Spleen (tissue), 11 donors: ENCODE results near the gene RNF166. TPM values are rescaled to one million over a fixed set of nuclear protein-coding genes. Genes with fewer than 3 reads are reported as not detected.

Source experiments
- DNase-seq: peaks from one replicate; pipeline ENCODE4 v3.0.0-alpha.2; 2020
- H3K27ac ChIP-seq, 8 donors: fragments of 200-600 bp; sonication (generic) in 7 of 8; 1 replicate in 4 of 8; 2 replicates in 4 of 8; pipeline versions ENCODE4 v1.5.0 to v1.8.0; 2016 to 2021; ENCODE audit warnings: inconsistent platforms in 4 of 8, mild to moderate bottlenecking in 4 of 8, moderate library complexity in 1 of 8
- H3K27me3 ChIP-seq, 7 donors: fragments of 200-600 bp; sonication (generic) in 6 of 7; replicated peaks in 1 of 7; 1 replicate in 4 of 7; 2 replicates in 3 of 7; pipeline versions ENCODE4 v1.5.0 to v1.8.0; 2016 to 2021; ENCODE audit warnings: inconsistent platforms in 3 of 7, mild to moderate bottlenecking in 1 of 7
- H3K36me3 ChIP-seq, 6 donors: fragments of 200-600 bp; sonication (generic) in 5 of 6; 1 replicate in 4 of 6; 2 replicates in 2 of 6; pipeline versions ENCODE4 v1.5.0 to v1.8.0; 2016 to 2021; ENCODE audit warnings: inconsistent platforms in 2 of 6
- H3K4me1 ChIP-seq, 6 donors: fragments of 200-600 bp; sonication (generic) in 5 of 6; 1 replicate in 3 of 6; 2 replicates in 3 of 6; pipeline versions ENCODE4 v1.5.0 to v1.8.0; 2016 to 2021; ENCODE audit warnings: inconsistent platforms in 3 of 6
- H3K4me3 ChIP-seq, 8 donors: fragments of 200-600 bp; sonication (generic) in 7 of 8; 1 replicate in 4 of 8; 2 replicates in 4 of 8; pipeline versions ENCODE4 v1.5.0 to v1.8.0; 2016 to 2021; ENCODE audit warnings: inconsistent platforms in 4 of 8, mild to moderate bottlenecking in 4 of 8, moderate library complexity in 2 of 8
- H3K9me3 ChIP-seq, 8 donors: fragments of 200-600 bp; sonication (generic) in 7 of 8; 1 replicate in 4 of 8; 2 replicates in 4 of 8; pipeline versions ENCODE4 v1.5.0 to v1.8.0; 2016 to 2021; ENCODE audit warnings: inconsistent platforms in 4 of 8
- CTCF ChIP-seq, 11 experiments: fragments of 200-600 bp in 7 of 11; fragments of 450-650 bp in 4 of 11; sonication (generic) in 4 of 11; IDR thresholded peaks in 8 of 11; conservative IDR thresholded peaks in 3 of 11; 1 replicate in 7 of 11; 2 replicates in 4 of 11; pipeline versions ENCODE4 v1.4.0 to v1.8.0; 2016 to 2021; ENCODE audit warnings: antibody characterized with exemption in 11 of 11, inconsistent platforms in 4 of 11, mild to moderate bottlenecking in 1 of 11
- POLR2A ChIP-seq, 3 donors: fragments of 450-650 bp; IDR thresholded peaks; one replicate each; pipeline ENCODE4 v1.5.1; 2017; ENCODE audit warnings: antibody characterized with exemption in 3 of 3, mild to moderate bottlenecking in 1 of 3
- POLR2AphosphoS5 ChIP-seq, 3 donors: sonication (generic); formaldehyde crosslinking; IDR thresholded peaks; one replicate each; pipeline ENCODE4 v1.5.1; 2017; ENCODE audit warnings: antibody characterized with exemption in 3 of 3
- WGBS, 5 donors: extraction: QIAGEN DNeasy Blood & Tissue Kit in 3 of 5; methylation state at CpG; one replicate each; pipeline versions ENCODE4 v1.1.5 to v1.1.7; 2013 to 2018; 5-methylcytosine and 5-hydroxymethylcytosine counted together
- intact Hi-C: fragments of 100-400 bp; cut with DNase I; formaldehyde crosslinking; loops from one replicate; pipeline ENCODE4 v1.15.0; 2023; ENCODE audit warnings: low total_unique reads
- polyA plus RNA-seq, 3 donors: library from polyadenylated mRNA; stranded (reverse); fragments of 200-250 nt; gene quantifications; one replicate each; pipeline ENCODE4 v1.2.1, GENCODE V29; 2013
- total RNA-seq, 7 donors: library from RNA; depleted of rRNA in 3 of 7; stranded (reverse); fragments of >200 nt in 3 of 7; fragmentation: NEBNext Ultra II Directional in 4 of 7; extraction: Animal tissue kit (Norgen Biotek cat#: 25700) in 4 of 7; gene quantifications; one replicate each; pipeline versions ENCODE4 v1.1.0 to v1.2.1, GENCODE V29; 2016 to 2021
- donor health status: healthy with polysubstance abuse.
- donor health status: DM: no; HTN: no; CAD: no; lungs with moderate emphysema.
- donor health status: DM: no; HTN: no; CAD: no.
- donor health status: Bipolar disorder and iron deficiency.
- donor health status: healthy.
- donor health status: DM: no; HTN: no; CAD: no.
- donor health status: DM: yes; HTN: yes; CAD: no.

Gene RNF166
- total and polyA plus RNA-seq, 10 donors: 55.7 to 135 (median 98.8) TPM

- TF ChIP-seq CTCF (IDR thresholded peaks at IDR 0.05 in 8 of 11, conservative IDR thresholded peaks at IDR 0.05 in 3 of 11) (no peak), POLR2A (IDR thresholded peaks at IDR 0.05) (no peak), POLR2AphosphoS5 (IDR thresholded peaks at IDR 0.05) (no peak)
- no peak overlapping the region for H3K4me3 ChIP-seq
- peak; percentile 74 for DNase-seq
- peaks cover 0 to 54% (median 40%) of the 10 kb centered on the region in 6 donors for H3K36me3 ChIP-seq
- peaks cover 0 to 1% (median 0%) of the 10 kb centered on the region in 7 donors for H3K27me3 ChIP-seq
- peak overlapping the region in 2 of 8 donors; percentile 11 to 16 for H3K27ac ChIP-seq
- H3K4me1 ChIP-seq: peaks cover 13 to 63% (median 50%) of the 10 kb centered on the region in 6 donors
- WGBS, 5 donors: 89 to 94% (median 93%) methylated on average over 30 to 37 of the region's 37 CpGs
- intact Hi-C loops: no loop called here
- no peaks in the 10 kb centered on the region for H3K9me3 ChIP-seq
These were observed 11.8 kb downstream of the RNF166 start for GRCh38 chr16:88694221-88695087.

- intact Hi-C loops: no loop called here
- Histone ChIP-seq H3K9me3 (no peaks in the 10 kb centered on the region), H3K27ac (peak overlapping the region in 4 of 8 donors; percentile 69 to 83 (median 79)), H3K4me3 (no peak overlapping the region), H3K4me1 (peaks cover 13 to 54% (median 42%) of the 10 kb centered on the region in 6 donors), H3K36me3 (peaks cover 0 to 45% (median 32%) of the 10 kb centered on the region in 6 donors), H3K27me3 (peaks cover 0 to 9% (median under 1%) of the 10 kb centered on the region in 7 donors)
- WGBS, 5 donors: 88 to 94% (median 89%) methylated on average over 22 to 39 of the region's 39 CpGs
- no peak for DNase-seq
- no peak for TF ChIP-seq CTCF (IDR thresholded peaks at IDR 0.05 in 8 of 11, conservative IDR thresholded peaks at IDR 0.05 in 3 of 11)
- peak in 1 of 3 donors; percentile 10 for TF ChIP-seq POLR2AphosphoS5 (IDR thresholded peaks at IDR 0.05)
These were observed 12.6 kb downstream of the RNF166 start for GRCh38 chr16:88693420-88694177.

- Histone ChIP-seq H3K27ac (peak overlapping the region in 4 of 8 donors; percentile 69 to 83 (median 79)), H3K9me3 (no peaks in the 10 kb centered on the region), H3K36me3 (peaks cover 0 to 38% (median 24%) of the 10 kb centered on the region in 6 donors), H3K27me3 (peaks cover 0 to 16% (median 3%) of the 10 kb centered on the region in 7 donors), H3K4me1 (peaks cover 9 to 47% (median 34%) of the 10 kb centered on the region in 6 donors), H3K4me3 (no peak overlapping the region)
- intact Hi-C loops: no loop called here
- 50 to 67% (median 55%) methylated on average over 9 to 10 of the region's 10 CpGs for WGBS, 5 donors
- DNase-seq: no peak
- TF ChIP-seq POLR2A (IDR thresholded peaks at IDR 0.05): no peak
- no peak for TF ChIP-seq POLR2AphosphoS5 (IDR thresholded peaks at IDR 0.05)
- no peak for TF ChIP-seq CTCF (IDR thresholded peaks at IDR 0.05 in 8 of 11, conservative IDR thresholded peaks at IDR 0.05 in 3 of 11)
These were observed 13.3 kb downstream of the RNF166 start for GRCh38 chr16:88692861-88693260.
